GM23338 (cell line): Measurements from ENCODE around the gene SYT7.

Experiments
- CREB1 ChIP-seq: fragments of 250-450 bp; sonication (Bioruptor Pico); IDR thresholded peaks from 2 replicates; pipeline ENCODE4 v1.5.0; 2020; ENCODE audit warnings: low read depth, mild to moderate bottlenecking, moderate library complexity
- CTCF ChIP-seq, 2 experiments: fragments of 200-600 bp in 1 of 2; sonication (generic) in 1 of 2; conservative IDR thresholded peaks; 2 replicates each; pipeline versions ENCODE4 v1.5.1 to v1.6.1; 2016 to 2017; ENCODE audit warnings: antibody characterized with exemption in 2 of 2, low read depth in 2 of 2, mild to moderate bottlenecking in 2 of 2, moderate library complexity in 1 of 2
- EZH2 ChIP-seq: fragments of 200-600 bp; sonication (generic); IDR thresholded peaks from one replicate; pipeline ENCODE4 v1.8.0; 2017; ENCODE audit warnings: antibody characterized with exemption, mild to moderate bottlenecking, low read depth; ENCODE audit not compliant: unreplicated experiment
- EZH2phosphoT487 ChIP-seq: fragments of 200-600 bp; sonication (generic); IDR thresholded peaks from one replicate; pipeline ENCODE4 v1.8.1; 2018; ENCODE audit warnings: antibody characterized with exemption; ENCODE audit not compliant: unreplicated experiment
- JUNB ChIP-seq: IDR thresholded peaks from one replicate; pipeline ENCODE4 v1.6.1; 2016; ENCODE audit warnings: antibody characterized with exemption; ENCODE audit not compliant: unreplicated experiment
- POLR2AphosphoS5 ChIP-seq: IDR thresholded peaks from 2 replicates; pipeline ENCODE4 v1.6.1; 2016; ENCODE audit warnings: antibody characterized with exemption, low read depth
- REST ChIP-seq: IDR thresholded peaks from one replicate; pipeline ENCODE4 v1.6.1; 2018; ENCODE audit warnings: antibody characterized with exemption; ENCODE audit not compliant: unreplicated experiment
- STAT1 ChIP-seq: IDR thresholded peaks from one replicate; pipeline ENCODE4 v1.6.1; 2016; ENCODE audit warnings: antibody characterized with exemption; ENCODE audit not compliant: unreplicated experiment
- ZNF114 ChIP-seq: fragments of 250-450 bp; sonication (Bioruptor Pico); IDR thresholded peaks from 2 replicates; pipeline ENCODE4 v1.5.0; 2020; ENCODE audit warnings: mild to moderate bottlenecking, moderate library complexity
- ZNF331 ChIP-seq: fragments of 250-450 bp; sonication (Bioruptor Pico); IDR thresholded peaks from 2 replicates; pipeline ENCODE4 v1.5.0; 2020; ENCODE audit warnings: low read depth, mild to moderate bottlenecking, moderate library complexity

DNA sequence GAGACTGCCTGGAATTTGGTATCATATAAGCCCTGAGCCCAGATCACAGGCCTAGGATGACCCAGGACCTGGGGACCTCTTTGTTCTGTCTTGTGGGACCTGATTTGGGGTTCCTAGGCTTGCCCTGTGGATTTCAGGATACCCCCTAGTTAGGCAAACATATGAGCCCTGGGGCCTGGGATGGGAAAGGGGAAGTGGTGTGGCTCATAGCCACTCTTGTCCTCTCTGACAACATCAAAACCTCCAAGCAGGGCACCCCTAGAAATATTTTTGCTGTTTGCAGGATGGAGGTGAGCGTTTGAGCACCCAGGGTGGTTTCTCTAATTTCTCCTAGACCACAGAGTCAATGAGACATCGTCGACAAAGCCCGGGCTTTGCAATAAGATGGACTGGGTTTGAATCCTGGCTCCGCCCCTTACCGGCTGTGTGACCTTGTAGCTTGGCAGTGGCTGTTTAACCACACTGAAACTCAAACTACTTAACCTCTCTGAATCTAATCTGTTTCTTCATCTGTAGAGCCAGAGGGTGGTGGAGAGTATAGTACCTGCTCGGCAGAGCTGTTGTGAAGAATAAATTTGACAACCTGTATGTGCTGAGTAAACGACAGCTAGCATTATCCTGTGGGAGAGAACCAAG is 77.6 kb downstream of the SYT7 start:
- TF ChIP-seq CTCF (conservative IDR thresholded peaks at IDR 0.05; ENCODE audit: low read depth in 2 of 2) (no peak), EZH2phosphoT487 (no peak), EZH2 (no peak), POLR2AphosphoS5 (no peak), REST (no peak), JUNB (no peak), ZNF331 (CRISPR knock-in tag) (no peak), CREB1 (no peak), STAT1 (no peak), ZNF114 (CRISPR knock-in tag) (no peak)
